SU-DHL-6 (cell line): ENCODE data around the gene ASH1L.

Experiments
- EZH2phosphoT487 ChIP-seq: fragments of 200-600 bp; sonication (generic), shearing (Covaris generic); conservative IDR thresholded peaks from 2 replicates; pipeline ENCODE4 v1.6.1; 2018; ENCODE audit warnings: mild to moderate bottlenecking, antibody characterized with exemption, low read length, moderate library complexity, mixed read lengths
- TF ChIP-seq, protein P1 (sequence below): fragments of 200-600 bp; sonication (generic); IDR thresholded peaks from one replicate; pipeline ENCODE4 v1.5.1; 2017; ENCODE audit warnings: antibody characterized with exemption, mild to moderate bottlenecking, low read length, moderate library complexity; ENCODE audit not compliant: insufficient read depth, poor library complexity, severe bottlenecking

DNA sequence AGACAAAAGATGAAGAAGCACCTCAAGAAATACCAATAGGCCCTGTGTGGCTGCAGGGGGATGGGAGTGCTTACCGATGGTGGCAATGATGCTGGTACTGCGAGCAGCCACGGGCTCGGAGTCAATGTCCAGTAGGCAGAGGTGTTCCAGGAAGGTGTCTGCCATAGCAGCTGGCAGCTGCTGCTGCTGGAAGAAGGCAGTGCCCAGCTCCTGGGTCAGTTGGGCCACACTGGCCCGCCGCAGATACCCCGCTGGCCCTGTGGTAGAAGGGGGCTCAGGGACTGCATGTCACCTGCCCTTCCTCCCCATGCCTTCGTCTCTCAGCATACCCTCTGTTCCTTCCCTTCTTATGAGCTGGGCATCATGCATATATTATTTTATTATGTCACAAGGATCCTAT is 262.6 kb downstream of the ASH1L start:
- TF ChIP-seq, protein P1, sequence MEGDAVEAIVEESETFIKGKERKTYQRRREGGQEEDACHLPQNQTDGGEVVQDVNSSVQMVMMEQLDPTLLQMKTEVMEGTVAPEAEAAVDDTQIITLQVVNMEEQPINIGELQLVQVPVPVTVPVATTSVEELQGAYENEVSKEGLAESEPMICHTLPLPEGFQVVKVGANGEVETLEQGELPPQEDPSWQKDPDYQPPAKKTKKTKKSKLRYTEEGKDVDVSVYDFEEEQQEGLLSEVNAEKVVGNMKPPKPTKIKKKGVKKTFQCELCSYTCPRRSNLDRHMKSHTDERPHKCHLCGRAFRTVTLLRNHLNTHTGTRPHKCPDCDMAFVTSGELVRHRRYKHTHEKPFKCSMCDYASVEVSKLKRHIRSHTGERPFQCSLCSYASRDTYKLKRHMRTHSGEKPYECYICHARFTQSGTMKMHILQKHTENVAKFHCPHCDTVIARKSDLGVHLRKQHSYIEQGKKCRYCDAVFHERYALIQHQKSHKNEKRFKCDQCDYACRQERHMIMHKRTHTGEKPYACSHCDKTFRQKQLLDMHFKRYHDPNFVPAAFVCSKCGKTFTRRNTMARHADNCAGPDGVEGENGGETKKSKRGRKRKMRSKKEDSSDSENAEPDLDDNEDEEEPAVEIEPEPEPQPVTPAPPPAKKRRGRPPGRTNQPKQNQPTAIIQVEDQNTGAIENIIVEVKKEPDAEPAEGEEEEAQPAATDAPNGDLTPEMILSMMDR, result no peak
- no peak for TF ChIP-seq EZH2phosphoT487
